HCT116 (cell line): ENCODE data around the gene P3H4. TPM values are rescaled to one million over a fixed set of nuclear protein-coding genes. Genes with fewer than 3 reads are reported as not detected.
A peak's percentile ranks its signal among the peaks of the same experiment; 100 is the strongest.

Experiments
- ATAC-seq: fragments of 200-7000 bp; cut with Tn5 transposase; 2 replicates; pipeline ENCODE4 v1.9.1; 2020; ENCODE audit warnings: mild to moderate bottlenecking, moderate library complexity
- BruUV-seq: library from RNA; stranded (reverse); fragments of 400-500 nt; replicated peaks from 2 replicates; lab custom pipeline; 2021; lab: Mats Ljungman, UMichigan
- CTCF ChIA-PET: fragments of 300-600 bp; sonication (Branson Sonifier 250); formaldehyde crosslinking; loops from one replicate; lab custom pipeline; 2021; ENCODE audit warnings: antibody characterized with exemption; lab: Charles Lee
- POLR2A ChIA-PET: fragments of 300-600, 350-600 bp; sonication (Branson Sonifier 250); formaldehyde crosslinking; loops from one replicate; lab custom pipeline; 2021; ENCODE audit warnings: antibody characterized with exemption; lab: Charles Lee
- RAD21 ChIA-PET, 2 experiments: fragments of 300-600 bp; sonication (Branson Sonifier 250); formaldehyde crosslinking; loops; one replicate each; lab custom pipeline; 2023; ENCODE audit warnings: low total read pairs in 2 of 2; ENCODE audit not compliant: uncharacterized antibody in 2 of 2, unreplicated experiment in 2 of 2, low non-redundant PET in 1 of 2; lab: Charles Lee
- DNase-seq: peaks from one replicate; pipeline ENCODE4 v3.0.0-alpha.2; 2010; ENCODE audit warnings: low read depth, low spot score
- H2AFZ ChIP-seq: fragments of 200-600 bp; shearing (Covaris generic), sonication (generic); 2 replicates; pipeline ENCODE4 v1.6.1; 2017; ENCODE audit warnings: low read depth, mixed run types, mixed read lengths, antibody characterized with exemption, low read length; ENCODE audit not compliant: poor library complexity, severe bottlenecking
- H3K27ac ChIP-seq: 2 replicates; pipeline ENCODE4 v1.5.1; 2012; ENCODE audit warnings: low read depth, low read length
- H3K27me3 ChIP-seq: fragments of 200-600 bp; sonication (generic); 2 replicates; pipeline ENCODE4 v1.6.1; 2016; ENCODE audit warnings: mixed run types, low read length, mixed read lengths; ENCODE audit not compliant: insufficient read depth
- H3K36me3 ChIP-seq, 2 experiments: fragments of 200-500 bp in 1 of 2; fragments of 200-600 bp in 1 of 2; sonication (Bioruptor generic) in 1 of 2; sonication (generic) in 1 of 2; 2 replicates each; pipeline versions ENCODE4 v1.5.1 to v1.6.1; 2014 to 2016; ENCODE audit warnings: low read length in 2 of 2, inconsistent platforms in 1 of 2, mixed read lengths in 1 of 2, mixed run types in 1 of 2; ENCODE audit not compliant: insufficient read depth in 2 of 2, control insufficient read depth in 1 of 2
- H3K4me1 ChIP-seq, 2 experiments: fragments of 200-600 bp in 1 of 2; sonication (generic) in 1 of 2; 2 replicates each; pipeline versions ENCODE4 v1.5.1 to v1.6.1; 2012 to 2017; ENCODE audit warnings: low read length in 2 of 2, inconsistent platforms in 1 of 2, mild to moderate bottlenecking in 1 of 2, mixed read lengths in 1 of 2, mixed run types in 1 of 2, moderate library complexity in 1 of 2; ENCODE audit not compliant: insufficient read depth in 2 of 2, control insufficient read depth in 1 of 2
- H3K4me2 ChIP-seq: fragments of 200-600 bp; sonication (generic); 2 replicates; pipeline ENCODE4 v1.6.1; 2017; ENCODE audit warnings: mixed run types, low read length, mixed read lengths
- H3K4me3 ChIP-seq, 2 experiments: fragments of 200-600 bp in 1 of 2; sonication (generic) in 1 of 2; replicated peaks in 1 of 2; 2 replicates each; pipeline ENCODE4 v1.5.1; 2011 to 2016; ENCODE audit warnings: low read length in 2 of 2, control low read depth in 1 of 2, low read depth in 1 of 2, mild to moderate bottlenecking in 1 of 2, mixed read lengths in 1 of 2, mixed run types in 1 of 2
- H3K79me2 ChIP-seq: fragments of 200-600 bp; sonication (generic); 2 replicates; pipeline ENCODE4 v1.6.1; 2017; ENCODE audit warnings: mild to moderate bottlenecking, mixed run types, low read length, moderate library complexity, mixed read lengths; ENCODE audit not compliant: insufficient read depth
- H3K9ac ChIP-seq: fragments of 200-600 bp; sonication (generic); 2 replicates; pipeline ENCODE4 v1.6.1; 2016; ENCODE audit warnings: low read length, mixed read lengths
- H3K9me2 ChIP-seq: fragments of 200-600 bp; sonication (generic), shearing (Covaris generic); 2 replicates; pipeline ENCODE4 v1.6.1; 2017; ENCODE audit warnings: mixed run types, mild to moderate bottlenecking, moderate library complexity; ENCODE audit not compliant: insufficient read depth
- H3K9me3 ChIP-seq, 2 experiments: fragments of 200-500 bp in 1 of 2; fragments of 200-600 bp in 1 of 2; sonication (Bioruptor generic) in 1 of 2; sonication (generic) in 1 of 2; 2 replicates each; pipeline ENCODE4 v1.6.1; 2014 to 2017; ENCODE audit warnings: low read length in 2 of 2, mixed read lengths in 2 of 2, inconsistent platforms in 1 of 2, low read depth in 1 of 2, mild to moderate bottlenecking in 1 of 2, mixed run types in 1 of 2, moderate library complexity in 1 of 2; ENCODE audit not compliant: control insufficient read depth in 1 of 2, insufficient read depth in 1 of 2
- H4K20me1 ChIP-seq: fragments of 200-600 bp; sonication (generic), shearing (Covaris generic); 2 replicates; pipeline ENCODE4 v1.6.1; 2017; ENCODE audit warnings: mixed run types, mild to moderate bottlenecking, moderate library complexity; ENCODE audit not compliant: insufficient read depth
- ATF3 ChIP-seq: IDR thresholded peaks from 2 replicates; pipeline ENCODE4 v1.6.1; 2012
- EZH2phosphoT487 ChIP-seq: fragments of 200-600 bp; IDR thresholded peaks from 2 replicates; pipeline ENCODE4 v1.6.1; 2018; ENCODE audit warnings: antibody characterized with exemption, borderline replicate concordance
- FOSL1 ChIP-seq: IDR thresholded peaks from 2 replicates; pipeline ENCODE4 v1.6.1; 2012; ENCODE audit warnings: low read depth
- MAX ChIP-seq: IDR thresholded peaks from 2 replicates; pipeline ENCODE4 v1.6.1; 2012
- POLR2A ChIP-seq: IDR thresholded peaks from 2 replicates; pipeline ENCODE4 v1.7.0; 2011; ENCODE audit warnings: borderline replicate concordance; ENCODE audit not compliant: insufficient read depth, insufficient read length; ENCODE audit errors: extremely low read depth
- POLR2AphosphoS5 ChIP-seq: IDR thresholded peaks from 2 replicates; pipeline ENCODE4 v1.6.1; 2011; ENCODE audit warnings: mild to moderate bottlenecking, low read depth, low read length, moderate library complexity
- SP1 ChIP-seq: IDR thresholded peaks from 2 replicates; pipeline ENCODE4 v1.6.1; 2012; ENCODE audit warnings: low read depth
- TCF7L2 ChIP-seq: IDR thresholded peaks from 2 replicates; pipeline ENCODE4 v1.7.0; 2011; ENCODE audit warnings: borderline replicate concordance, inconsistent platforms; ENCODE audit not compliant: insufficient read depth, insufficient read length; ENCODE audit errors: extremely low read depth
- ZFX ChIP-seq: fragments of 450-650 bp; IDR thresholded peaks from 2 replicates; pipeline ENCODE4 v1.6.1; 2017
- intact Hi-C: fragments of 100-400 bp; cut with micrococcal nuclease; formaldehyde crosslinking; loops from 2 replicates; pipeline ENCODE4 v1.10.0; 2022
- total RNA-seq: library from RNA; stranded (reverse); gene quantifications from one replicate; pipeline ENCODE4 v1.2.1, GENCODE V29; 2021; ENCODE audit not compliant: unreplicated experiment

P3H4 gene
- total RNA-seq, 1 experiment from 2014 or later = 23.4 TPM

- H3K9me3 ChIP-seq = no peaks in the 10 kb centered on the region
- no TSS peak for BruUV-seq
- no peaks in the 10 kb centered on the region for H4K20me1 ChIP-seq
- H3K4me3 ChIP-seq = peak within 1 kb of the TSS; percentile 66 to 72
- peaks cover 30% of the 10 kb centered on the region; the same call in 1 of the 2 replicates for H3K79me2 ChIP-seq
- H2AFZ ChIP-seq = peak within 1 kb of the TSS; percentile 86
- H3K9ac ChIP-seq = peak within 1 kb of the TSS; percentile 71
- intact Hi-C loops = no loop called here
- H3K36me3 ChIP-seq = no peaks in the 10 kb centered on the region
- ATAC-seq (peak; percentile 48), DNase-seq (peak; percentile 54)
- peak within 1 kb of the TSS; percentile 97 for H3K27ac ChIP-seq
- peak; percentile 76 for TF ChIP-seq FOSL1
- TF ChIP-seq ATF3 = no peak
- TF ChIP-seq MAX = peak; percentile 91
- TF ChIP-seq ZFX = peak; percentile 47; the same call in 1 of the 2 replicates
- no peak for TF ChIP-seq EZH2phosphoT487
- TF ChIP-seq TCF7L2 = peak; percentile 81
- peak; percentile 23 for TF ChIP-seq POLR2A
- peak; percentile 52 for TF ChIP-seq SP1
- peak; percentile 13 for TF ChIP-seq POLR2AphosphoS5
- no peaks in the 10 kb centered on the region for H3K9me2 ChIP-seq
- ChIA-PET POLR2A (interaction anchor here (0.5 to 2.7 kb wide), 4 partner anchors 13 to 124 kb away, joined by 3 to 11 read pairs (median 4); partner anchors contain the start of genes EIF1 and JUP), RAD21 (no interaction called here), CTCF (interaction anchor here (1.2 to 3.5 kb wide), 3 partner anchors 11 to 75 kb away, joined by 5 to 25 read pairs (median 9); partner anchors contain the start of gene JUP)
- peak within 1 kb of the TSS; percentile 99 for H3K4me2 ChIP-seq
- no peaks in the 10 kb centered on the region for H3K27me3 ChIP-seq
- H3K4me1 ChIP-seq = peaks cover 10 to 41% of the 10 kb centered on the region in 2 experiments; a peak in 3 of 4 replicates
Observed at GRCh38 chr17:41812381-41813151, 817 bp upstream of the P3H4 start, which contains the start of gene FKBP10. Gene FKBP10 (plus strand): TSS chr17:41813004. CDS start chr17:41813035, 31 bp downstream.
